ENCODE measurements around the gene SPDYE5.
A peak's percentile ranks its signal among the peaks of the same experiment; 100 is the strongest.
"Not testable (repeated sequence)": the region's sequence is repeated elsewhere in the genome, so short reads cannot be mapped to it uniquely, and the experiment has no call there.

SPDYE5 gene

GRCh38 chr7:75492020-75492419 is at the start of gene SPDYE5:
Gene SPDYE5 (plus strand): TSS chr7:75492320. CDS start chr7:75494048, 1,728 bp downstream.
- DNase-seq, result not testable (repeated sequence)

- peak in 1 of 2 experiments; percentile 23 for DNase-seq
Observed at GRCh38 chr7:75442465-75443111, 49.5 kb upstream of the SPDYE5 start.

GRCh38 chr7:75449946-75450345 is 42.2 kb upstream of the SPDYE5 start:
- not testable (repeated sequence) for DNase-seq

- not testable (repeated sequence) for DNase-seq
Observed at GRCh38 chr7:75452494-75452955, 39.6 kb upstream of the SPDYE5 start.

GRCh38 chr7:75456403-75456802 is 35.7 kb upstream of the SPDYE5 start:
- not testable (repeated sequence) for DNase-seq

- not testable (repeated sequence) for DNase-seq
Observed at GRCh38 chr7:75458034-75458433, 34.1 kb upstream of the SPDYE5 start.

GRCh38 chr7:75460541-75460940 is 31.6 kb upstream of the SPDYE5 start:
- DNase-seq, result not testable (repeated sequence)

- not testable (repeated sequence) for DNase-seq
Observed at GRCh38 chr7:75470166-75470565, 22.0 kb upstream of the SPDYE5 start.

GRCh38 chr7:75477457-75477856 is 14.7 kb upstream of the SPDYE5 start:
- not testable (repeated sequence) for DNase-seq

- not testable (repeated sequence) for DNase-seq
Observed at GRCh38 chr7:75480313-75480712, 11.8 kb upstream of the SPDYE5 start.

GRCh38 chr7:75485355-75485978 is 6.7 kb upstream of the SPDYE5 start:
- DNase-seq, result not testable (repeated sequence)

GRCh38 chr7:75485979-75486643 is 6.0 kb upstream of the SPDYE5 start, which contains the start of gene POM121C:
Gene POM121C (minus strand): TSS chr7:75486299. CDS start chr7:75441496, 44,803 bp downstream.
- DNase-seq, result peak; percentile 85 to 88

- not testable (repeated sequence) for DNase-seq
Observed at GRCh38 chr7:75509033-75509432, 16.9 kb downstream of the SPDYE5 start.

- DNase-seq, result not testable (repeated sequence)
Observed at GRCh38 chr7:75518842-75519241, 26.7 kb downstream of the SPDYE5 start.

GRCh38 chr7:75521727-75522126 is 29.6 kb downstream of the SPDYE5 start:
- not testable (repeated sequence) for DNase-seq

- peak; percentile 1 for DNase-seq
Observed at GRCh38 chr7:75527224-75527722, 35.2 kb downstream of the SPDYE5 start.

GRCh38 chr7:75531359-75531821 is 39.3 kb downstream of the SPDYE5 start:
- no peak for DNase-seq

GRCh38 chr7:75532639-75533038 is 40.5 kb downstream of the SPDYE5 start:
- no peak for DNase-seq

GRCh38 chr7:75533926-75534325 is 41.8 kb downstream of the SPDYE5 start:
- no peak for DNase-seq

GRCh38 chr7:75534727-75535307 is 42.7 kb downstream of the SPDYE5 start:
- no peak for DNase-seq

GRCh38 chr7:75536491-75536890 is 44.4 kb downstream of the SPDYE5 start:
- no peak for DNase-seq

GRCh38 chr7:75536940-75537538 is 44.9 kb downstream of the SPDYE5 start:
- no peak for DNase-seq

All from stimulated activated CD4-positive, alpha-beta T cell treated with anti-CD3 and anti-CD28 coated beads, Interleukin-4, amount 100 ng/mL, for 4 hours (primary cell).